H9 (cell line): ENCODE results near the gene PGR. TPM values are rescaled to one million over a fixed set of nuclear protein-coding genes. Genes with fewer than 3 reads are reported as not detected.

Experiments used
- DNase-seq: peaks from one replicate; pipeline ENCODE4 v3.0.0-alpha.2; 2017
- H2AFZ ChIP-seq: one replicate; pipeline ENCODE4 v1.6.1; 2013; ENCODE audit warnings: mild to moderate bottlenecking, low read length, control low read depth, moderate library complexity
- H2AK5ac ChIP-seq: 2 replicates; pipeline ENCODE4 v1.6.1; 2013; ENCODE audit warnings: low read length, control low read depth, mixed read lengths; ENCODE audit not compliant: insufficient read length
- H2BK120ac ChIP-seq: one replicate; pipeline ENCODE4 v1.6.1; 2013; ENCODE audit warnings: low read depth, mild to moderate bottlenecking, low read length, control low read depth, inconsistent platforms; ENCODE audit not compliant: poor library complexity, severe bottlenecking
- H2BK12ac ChIP-seq: 2 replicates; pipeline ENCODE4 v1.6.1; 2013; ENCODE audit warnings: low read length, control low read depth, mixed read lengths, low read depth; ENCODE audit not compliant: insufficient read length
- H2BK15ac ChIP-seq: 2 replicates; pipeline ENCODE4 v1.6.1; 2013; ENCODE audit warnings: low read depth, low read length, control low read depth
- H2BK20ac ChIP-seq: one replicate; pipeline ENCODE4 v1.6.1; 2013; ENCODE audit warnings: low read depth, mild to moderate bottlenecking, low read length, control low read depth, inconsistent platforms; ENCODE audit not compliant: poor library complexity, severe bottlenecking
- H2BK5ac ChIP-seq: 2 replicates; pipeline ENCODE4 v1.6.1; 2013; ENCODE audit warnings: low read length, control low read depth, mixed read lengths; ENCODE audit not compliant: insufficient read length
- H3K14ac ChIP-seq: 2 replicates; pipeline ENCODE4 v1.6.1; 2013; ENCODE audit warnings: low read length, control low read depth; ENCODE audit not compliant: insufficient read depth
- H3K18ac ChIP-seq: 2 replicates; pipeline ENCODE4 v1.6.1; 2013; ENCODE audit warnings: low read depth, mild to moderate bottlenecking, mixed read lengths, low read length, control low read depth; ENCODE audit not compliant: insufficient read length
- H3K23ac ChIP-seq: 2 replicates; pipeline ENCODE4 v1.6.1; 2013; ENCODE audit warnings: low read length, control low read depth, mixed read lengths, low read depth; ENCODE audit not compliant: insufficient read length
- H3K23me2 ChIP-seq: 2 replicates; pipeline ENCODE4 v1.6.1; 2013; ENCODE audit warnings: low read depth, mild to moderate bottlenecking, mixed read lengths, low read length, control low read depth; ENCODE audit not compliant: insufficient read length, poor library complexity, severe bottlenecking
- H3K27ac ChIP-seq: 2 replicates; pipeline ENCODE4 v1.5.1; 2013; ENCODE audit warnings: low read length, control low read depth, mixed read lengths, low read depth; ENCODE audit not compliant: insufficient read length
- H3K27me3 ChIP-seq: 2 replicates; pipeline ENCODE4 v1.6.1; 2013; ENCODE audit warnings: low read length, control low read depth, inconsistent platforms; ENCODE audit not compliant: insufficient read depth
- H3K4ac ChIP-seq: 2 replicates; pipeline ENCODE4 v1.6.1; 2013; ENCODE audit warnings: low read depth, mild to moderate bottlenecking, control low read depth, inconsistent platforms, low read length, moderate library complexity
- H3K4me1 ChIP-seq: 2 replicates; pipeline ENCODE4 v1.6.1; 2013; ENCODE audit warnings: low read length, control low read depth, inconsistent platforms; ENCODE audit not compliant: insufficient read depth
- H3K4me2 ChIP-seq: 2 replicates; pipeline ENCODE4 v1.6.1; 2013; ENCODE audit warnings: low read length, control low read depth, mixed read lengths; ENCODE audit not compliant: insufficient read length, insufficient read depth
- H3K56ac ChIP-seq: 2 replicates; pipeline ENCODE4 v1.6.1; 2013; ENCODE audit warnings: low read depth, mild to moderate bottlenecking, mixed read lengths, low read length, control low read depth; ENCODE audit not compliant: insufficient read length
- H3K79me1 ChIP-seq: 2 replicates; pipeline ENCODE4 v1.6.1; 2013; ENCODE audit warnings: low read depth, mild to moderate bottlenecking, moderate library complexity, low read length, control low read depth, inconsistent platforms; ENCODE audit not compliant: insufficient read depth, poor library complexity, severe bottlenecking
- H3K79me2 ChIP-seq: 2 replicates; pipeline ENCODE4 v1.6.1; 2013; ENCODE audit warnings: low read length, control low read depth, inconsistent platforms; ENCODE audit not compliant: insufficient read depth
- H3K9ac ChIP-seq: 2 replicates; pipeline ENCODE4 v1.6.1; 2013; ENCODE audit warnings: low read length, control low read depth, mixed read lengths; ENCODE audit not compliant: insufficient read length; ENCODE audit errors: extremely low read depth
- H3K9me3 ChIP-seq: one replicate; pipeline ENCODE4 v1.6.1; 2013; ENCODE audit warnings: low read depth, low read length, inconsistent platforms; ENCODE audit not compliant: control insufficient read depth
- H3T11ph ChIP-seq: one replicate; pipeline ENCODE4 v1.6.1; 2013; ENCODE audit warnings: mild to moderate bottlenecking, low read length, control low read depth, inconsistent platforms
- H4K20me1 ChIP-seq: one replicate; pipeline ENCODE4 v1.6.1; 2013; ENCODE audit not compliant: control insufficient read depth, insufficient read length, insufficient read depth
- H4K5ac ChIP-seq: 2 replicates; pipeline ENCODE4 v1.6.1; 2013; ENCODE audit warnings: low read depth, mild to moderate bottlenecking, mixed read lengths, low read length, control low read depth; ENCODE audit not compliant: insufficient read length
- H4K8ac ChIP-seq: replicated peaks from 2 replicates; pipeline ENCODE4 v1.6.1; 2013; ENCODE audit warnings: low read length, control low read depth, mixed read lengths, low read depth; ENCODE audit not compliant: insufficient read length
- H4K91ac ChIP-seq: 2 replicates; pipeline ENCODE4 v1.6.1; 2013; ENCODE audit warnings: low read depth, mild to moderate bottlenecking, moderate library complexity, mixed read lengths, low read length, control low read depth; ENCODE audit not compliant: insufficient read length
- H3K27ac Mint-ChIP-seq, 3 experiments: 2 replicates in 2 of 3; 3 replicates in 1 of 3; pipeline ENCODE4 v1.8.0; 2020 to 2021; ENCODE audit warnings: mixed read lengths in 3 of 3, mild to moderate bottlenecking in 1 of 3, moderate library complexity in 1 of 3
- H3K27me3 Mint-ChIP-seq: 2 replicates; pipeline ENCODE4 v1.8.0; 2021; ENCODE audit warnings: low read depth, mild to moderate bottlenecking, moderate library complexity, mixed read lengths
- H3K36me3 Mint-ChIP-seq, 3 experiments: 2 replicates in 2 of 3; 3 replicates in 1 of 3; pipeline ENCODE4 v1.8.0; 2020 to 2021; ENCODE audit warnings: low read depth in 3 of 3, mixed read lengths in 3 of 3; ENCODE audit not compliant: insufficient read depth in 1 of 3
- H3K4me1 Mint-ChIP-seq, 2 experiments: 2 replicates each; pipeline ENCODE4 v1.8.0; 2020; ENCODE audit warnings: mixed read lengths in 2 of 2
- H3K4me3 Mint-ChIP-seq, 2 experiments: 2 replicates in 1 of 2; 3 replicates in 1 of 2; pipeline ENCODE4 v1.8.0; 2020 to 2021; ENCODE audit warnings: mild to moderate bottlenecking in 2 of 2, mixed read lengths in 2 of 2, moderate library complexity in 1 of 2
- H3K9me3 Mint-ChIP-seq, 2 experiments: 2 replicates in 1 of 2; 3 replicates in 1 of 2; pipeline ENCODE4 v1.8.0; 2020; ENCODE audit warnings: mild to moderate bottlenecking in 2 of 2, mixed read lengths in 2 of 2, moderate library complexity in 1 of 2
- WGBS: extraction: QIAGEN DNeasy Blood & Tissue Kit; methylation state at CpG from one replicate; pipeline ENCODE4 v1.1.7; 2013; ENCODE audit warnings: missing lambda C conversion rate, low lambda C conversion rate, mixed read lengths; ENCODE audit not compliant: insufficient read length; ENCODE audit errors: extremely low coverage; 5-methylcytosine and 5-hydroxymethylcytosine counted together
- total RNA-seq: library from RNA; stranded (reverse); gene quantifications from 2 replicates; pipeline ENCODE4 v1.2.1, GENCODE V29; 2021
- TF ChIP-seq, protein P1 (sequence below): fragments of 200-600 bp; sonication (generic); conservative IDR thresholded peaks from 3 replicates; pipeline ENCODE4 v1.8.0; 2021; ENCODE audit warnings: antibody characterized with exemption, mild to moderate bottlenecking

PGR gene
- total RNA-seq, 1 experiment from 2014 or later, result 0.02 TPM

GRCh38 chr11:101009690-101010055, 119.9 kb downstream of the PGR start:
- Histone ChIP-seq H2BK120ac (no peak overlapping the region), H2AK5ac (no peak overlapping the region), H4K91ac (no peak overlapping the region), H3K4me2 (no peak overlapping the region), H4K8ac (no peak overlapping the region), H4K5ac (no peak overlapping the region), H3K14ac (no peak overlapping the region), H3K4ac (no peak overlapping the region), H3K27me3 (no peaks in the 10 kb centered on the region), H3K23ac (no peak overlapping the region), H3K79me1 (no peaks in the 10 kb centered on the region), H2BK12ac (no peak overlapping the region), H2BK20ac (no peak overlapping the region), H2AFZ (no peak overlapping the region), H3K4me1 (no peaks in the 10 kb centered on the region), H3K27ac (no peak overlapping the region), H4K20me1 (no peaks in the 10 kb centered on the region), H3K9ac (no peak overlapping the region), H3K18ac (no peak overlapping the region), H3K79me2 (no peaks in the 10 kb centered on the region), H3K23me2 (no peaks in the 10 kb centered on the region), H3K9me3 (no peaks in the 10 kb centered on the region), H2BK5ac (no peak overlapping the region), H3K56ac (no peak overlapping the region), H2BK15ac (no peak overlapping the region), H3T11ph (no peak overlapping the region)
- WGBS, result no CpG with 5 or more reads among the region's 2 CpGs
- H3K4me1 Mint-ChIP-seq, result peaks cover 0 to 8% of the 10 kb centered on the region in 2 experiments; a peak in 1 of 4 replicates
- H3K36me3 Mint-ChIP-seq, result no peaks in the 10 kb centered on the region; a peak in 1 of 7 replicates
- TF ChIP-seq, protein P1, sequence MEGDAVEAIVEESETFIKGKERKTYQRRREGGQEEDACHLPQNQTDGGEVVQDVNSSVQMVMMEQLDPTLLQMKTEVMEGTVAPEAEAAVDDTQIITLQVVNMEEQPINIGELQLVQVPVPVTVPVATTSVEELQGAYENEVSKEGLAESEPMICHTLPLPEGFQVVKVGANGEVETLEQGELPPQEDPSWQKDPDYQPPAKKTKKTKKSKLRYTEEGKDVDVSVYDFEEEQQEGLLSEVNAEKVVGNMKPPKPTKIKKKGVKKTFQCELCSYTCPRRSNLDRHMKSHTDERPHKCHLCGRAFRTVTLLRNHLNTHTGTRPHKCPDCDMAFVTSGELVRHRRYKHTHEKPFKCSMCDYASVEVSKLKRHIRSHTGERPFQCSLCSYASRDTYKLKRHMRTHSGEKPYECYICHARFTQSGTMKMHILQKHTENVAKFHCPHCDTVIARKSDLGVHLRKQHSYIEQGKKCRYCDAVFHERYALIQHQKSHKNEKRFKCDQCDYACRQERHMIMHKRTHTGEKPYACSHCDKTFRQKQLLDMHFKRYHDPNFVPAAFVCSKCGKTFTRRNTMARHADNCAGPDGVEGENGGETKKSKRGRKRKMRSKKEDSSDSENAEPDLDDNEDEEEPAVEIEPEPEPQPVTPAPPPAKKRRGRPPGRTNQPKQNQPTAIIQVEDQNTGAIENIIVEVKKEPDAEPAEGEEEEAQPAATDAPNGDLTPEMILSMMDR, result no peak
- H3K27ac Mint-ChIP-seq, result no peak overlapping the region
- DNase-seq, result no peak
- peaks cover 0 to 2% of the 10 kb centered on the region in 2 experiments; a peak in 1 of 5 replicates for H3K9me3 Mint-ChIP-seq
- H3K27me3 Mint-ChIP-seq, result no peaks in the 10 kb centered on the region
- no peak overlapping the region for H3K4me3 Mint-ChIP-seq
